Transverse colon (tissue), 3 donors: ENCODE measurements around the gene DLG2.

Source experiments
- POLR2A ChIP-seq: fragments of 450-650 bp; IDR thresholded peaks from one replicate; pipeline ENCODE4 v1.6.1; 2016; ENCODE audit warnings: antibody characterized with exemption, mild to moderate bottlenecking, moderate library complexity
- POLR2AphosphoS5 ChIP-seq, 3 donors: sonication (generic); formaldehyde crosslinking; IDR thresholded peaks; one replicate each; pipeline ENCODE4 v1.6.1; 2016; ENCODE audit warnings: antibody characterized with exemption in 3 of 3

DNA sequence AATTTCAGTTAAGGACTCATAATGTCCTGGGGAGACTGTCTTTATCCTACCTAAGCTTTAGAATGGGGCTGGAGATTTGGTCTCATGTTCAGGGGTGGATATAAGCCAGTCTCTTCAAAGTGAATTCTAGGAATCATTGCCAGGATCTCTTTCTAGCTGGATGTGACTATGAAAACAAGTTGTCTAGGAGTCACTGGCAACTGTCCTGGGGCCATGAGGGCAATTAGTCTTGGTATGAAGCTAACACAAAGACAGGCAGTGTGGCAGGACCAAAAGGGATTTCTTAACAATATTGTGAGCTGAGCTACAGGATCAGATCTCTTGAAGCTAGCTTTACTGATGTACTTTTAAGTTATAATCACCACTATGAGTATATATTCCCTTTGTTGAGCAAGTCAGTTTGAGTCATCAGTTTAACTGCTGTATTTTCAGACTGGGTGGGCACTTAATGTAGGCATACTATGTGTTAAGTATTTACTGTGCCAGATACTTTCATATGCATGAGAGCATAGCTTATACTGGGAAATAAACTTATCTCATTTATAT, 1951.0 kb downstream of the DLG2 start:
- no peak for TF ChIP-seq POLR2A
- TF ChIP-seq POLR2AphosphoS5 (IDR thresholded peaks at IDR 0.05): no peak
